Measurements from ENCODE around the gene SH3RF3. TPM values are rescaled to one million over a fixed set of nuclear protein-coding genes. Genes with fewer than 3 reads are reported as not detected.

Gene SH3RF3
- total and polyA plus RNA-seq, 5 donors = 5.7 to 8.8 (median 8.1) TPM

DNA sequence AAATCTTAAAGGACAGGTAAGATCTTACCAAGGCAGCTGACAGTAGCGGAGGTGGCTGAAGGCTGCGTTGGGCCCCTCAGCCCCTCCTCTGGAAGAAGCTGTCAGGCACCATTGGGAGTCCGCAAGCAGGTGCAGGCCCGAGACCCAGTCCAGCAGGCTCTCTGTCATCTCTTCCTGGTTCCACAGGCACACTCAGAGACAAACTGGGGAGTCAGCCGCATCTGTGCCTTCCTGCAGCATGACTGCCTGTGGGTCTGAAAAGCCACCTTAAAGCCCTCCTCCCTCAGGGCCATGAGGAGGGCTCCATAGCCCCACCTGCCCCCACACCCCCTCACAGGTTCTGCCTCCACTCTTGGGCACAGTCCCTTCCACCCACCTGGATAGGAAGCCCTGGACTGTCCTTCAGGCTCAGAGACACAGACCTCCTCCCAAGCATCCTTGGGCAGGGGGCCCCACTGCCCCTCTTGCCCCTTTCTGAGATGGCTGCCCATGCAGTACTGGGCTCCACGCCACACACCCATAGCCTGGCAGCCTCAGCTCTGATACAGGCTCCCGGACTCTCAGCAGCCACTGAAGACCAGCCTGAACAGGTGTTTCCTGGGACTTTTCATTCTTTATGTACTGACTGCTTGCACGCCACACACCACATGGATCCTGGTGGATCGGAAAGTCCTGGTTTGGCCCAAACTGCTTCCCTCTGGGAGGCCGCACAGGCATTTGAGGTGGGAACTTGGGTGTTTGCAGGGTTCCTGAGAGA, 245.0 kb downstream of the SH3RF3 start:
- WGBS = 93% methylated on average over 10 of the region's 10 CpGs
- H3K27me3 ChIP-seq (ENCODE audit: control insufficient read depth, insufficient read depth) = no peaks in the 10 kb centered on the region

GRCh38 chr2:109374548-109375130, 245.6 kb downstream of the SH3RF3 start:
- Histone ChIP-seq H3K27me3 (ENCODE audit: control insufficient read depth, insufficient read depth) (no peaks in the 10 kb centered on the region), H3K4me3 (ENCODE audit: low read length) (no peak overlapping the region), H3K9me3 (ENCODE audit: control insufficient read depth, low read length) (no peaks in the 10 kb centered on the region), H3K27ac (ENCODE audit: low read length) (no peak overlapping the region), H3K4me1 (ENCODE audit: control insufficient read depth, insufficient read depth, low read length) (no peaks in the 10 kb centered on the region)
- DNase-seq = no peak
- ATAC-seq = no peak
- WGBS = 95% methylated on average over 16 of the region's 16 CpGs
- intact Hi-C loops (cut with DNase I) = no loop called here

More for the DNA sequence above, 245.0 kb downstream of the SH3RF3 start:
- Histone ChIP-seq H3K9me3 (ENCODE audit: control insufficient read depth, low read length) (no peaks in the 10 kb centered on the region), H3K4me1 (ENCODE audit: control insufficient read depth, insufficient read depth, low read length) (no peaks in the 10 kb centered on the region), H3K27ac (ENCODE audit: low read length) (no peak overlapping the region), H3K4me3 (ENCODE audit: low read length) (no peak overlapping the region)
- intact Hi-C loops (cut with DNase I) = no loop called here
- DNase-seq (no peak), ATAC-seq (no peak)

DNA sequence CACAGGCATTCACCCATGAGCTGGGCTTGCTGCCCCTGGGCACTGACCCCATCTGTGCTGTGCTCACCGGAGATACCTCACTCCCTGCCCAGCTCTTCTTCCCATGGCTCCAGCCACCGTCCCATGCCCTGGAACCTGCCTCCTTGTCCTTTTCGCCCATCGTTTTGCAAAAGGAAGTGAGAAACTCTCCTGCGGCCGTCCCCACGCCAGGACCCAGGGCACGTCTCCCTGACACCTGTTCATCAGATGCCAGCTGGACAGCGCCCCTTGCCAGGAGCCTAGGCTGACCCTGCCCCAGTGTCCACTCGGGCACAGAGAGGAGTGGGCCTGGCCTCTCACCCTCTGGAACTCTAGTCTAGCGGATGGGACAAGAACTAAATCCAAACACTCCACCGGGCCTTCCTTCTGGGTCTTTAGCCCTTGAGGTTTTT, 246.1 kb downstream of the SH3RF3 start:
- H3K9me3 ChIP-seq (ENCODE audit: control insufficient read depth, low read length) = no peaks in the 10 kb centered on the region
- no peak overlapping the region for H3K27ac ChIP-seq (ENCODE audit: low read length)
- no peaks in the 10 kb centered on the region for H3K4me1 ChIP-seq (ENCODE audit: control insufficient read depth, insufficient read depth, low read length)
- 96% methylated on average over 12 of the region's 12 CpGs for WGBS
- no peaks in the 10 kb centered on the region for H3K27me3 ChIP-seq (ENCODE audit: control insufficient read depth, insufficient read depth)
- intact Hi-C loops (cut with DNase I) = no loop called here
- ATAC-seq (no peak), DNase-seq (no peak)
- no peak overlapping the region for H3K4me3 ChIP-seq (ENCODE audit: low read length)

- no peak overlapping the region for H3K27ac ChIP-seq (ENCODE audit: low read length)
Observed at GRCh38 chr2:109375656-109376055, 246.7 kb downstream of the SH3RF3 start.

GRCh38 chr2:109376115-109376514, 247.1 kb downstream of the SH3RF3 start:
- no peaks in the 10 kb centered on the region for H3K9me3 ChIP-seq (ENCODE audit: control insufficient read depth, low read length)
- 77% methylated on average over 7 of the region's 7 CpGs for WGBS
- H3K4me1 ChIP-seq (ENCODE audit: control insufficient read depth, insufficient read depth, low read length) = no peaks in the 10 kb centered on the region
- no peak for DNase-seq
- intact Hi-C loops (cut with DNase I) = no loop called here
- H3K4me3 ChIP-seq (ENCODE audit: low read length) = no peak overlapping the region
- H3K27ac ChIP-seq (ENCODE audit: low read length) = no peak overlapping the region
- H3K27me3 ChIP-seq (ENCODE audit: control insufficient read depth, insufficient read depth) = no peaks in the 10 kb centered on the region
- peak; percentile 17 to 86 for ATAC-seq

More at GRCh38 chr2:109375656-109376055, 246.7 kb downstream of the SH3RF3 start:
- WGBS = 98% methylated on average over 7 of the region's 7 CpGs
- intact Hi-C loops (cut with DNase I) = no loop called here
- ATAC-seq = peak; percentile 7 to 12
- no peaks in the 10 kb centered on the region for H3K4me1 ChIP-seq (ENCODE audit: control insufficient read depth, insufficient read depth, low read length)
- no peak for DNase-seq
- no peak overlapping the region for H3K4me3 ChIP-seq (ENCODE audit: low read length)
- H3K27me3 ChIP-seq (ENCODE audit: control insufficient read depth, insufficient read depth) = no peaks in the 10 kb centered on the region
- H3K9me3 ChIP-seq (ENCODE audit: control insufficient read depth, low read length) = no peaks in the 10 kb centered on the region

DNA sequence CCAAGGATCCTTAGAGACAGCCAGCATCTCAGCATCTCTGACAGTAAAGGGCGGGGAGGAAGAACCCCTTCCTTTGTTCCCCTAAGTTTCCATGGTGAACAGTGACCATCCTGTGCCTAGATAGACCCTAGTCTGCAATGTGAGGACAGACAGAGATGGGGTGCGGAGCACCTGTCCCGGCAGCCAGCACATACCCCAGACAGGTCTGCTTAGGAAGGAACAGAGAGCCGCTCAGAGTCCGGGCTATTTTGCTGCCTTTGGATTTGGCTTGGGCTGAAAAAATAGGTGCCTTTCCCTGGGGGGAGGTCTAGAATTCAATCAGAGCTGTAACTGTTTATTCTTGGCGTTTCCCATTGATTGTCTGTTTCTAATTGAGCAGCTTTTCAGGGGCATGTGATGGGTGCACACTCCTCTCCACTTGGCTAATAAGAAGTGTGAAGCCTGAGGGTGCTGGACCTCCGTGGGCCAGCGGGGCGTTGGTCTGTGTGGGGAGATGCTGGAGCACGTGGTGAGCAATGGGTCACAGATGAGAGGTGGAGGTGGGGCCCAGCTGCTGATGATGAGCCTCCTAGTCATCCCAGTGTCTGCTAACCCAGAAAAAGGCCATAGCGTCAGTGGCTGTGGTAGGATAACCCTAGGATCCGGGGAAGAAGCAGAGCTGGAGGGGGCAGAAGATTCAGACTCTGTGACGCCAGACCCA, 247.9 kb downstream of the SH3RF3 start:
- intact Hi-C loops (cut with DNase I) = no loop called here
- no peak overlapping the region for H3K27ac ChIP-seq (ENCODE audit: low read length)
- H3K4me1 ChIP-seq (ENCODE audit: control insufficient read depth, insufficient read depth, low read length) = no peaks in the 10 kb centered on the region
- 95% methylated on average over 13 of the region's 13 CpGs for WGBS
- H3K27me3 ChIP-seq (ENCODE audit: control insufficient read depth, insufficient read depth) = no peaks in the 10 kb centered on the region
- H3K9me3 ChIP-seq (ENCODE audit: control insufficient read depth, low read length) = no peaks in the 10 kb centered on the region
- ATAC-seq (no peak), DNase-seq (no peak)
- H3K4me3 ChIP-seq (ENCODE audit: low read length) = no peak overlapping the region

- WGBS = 88% methylated on average over 7 of the region's 7 CpGs
- Histone ChIP-seq H3K27ac (ENCODE audit: low read length) (no peak overlapping the region), H3K27me3 (ENCODE audit: control insufficient read depth, insufficient read depth) (no peaks in the 10 kb centered on the region), H3K4me1 (ENCODE audit: control insufficient read depth, insufficient read depth, low read length) (peaks cover 3% of the 10 kb centered on the region), H3K9me3 (ENCODE audit: control insufficient read depth, low read length) (no peaks in the 10 kb centered on the region), H3K4me3 (ENCODE audit: low read length) (no peak overlapping the region)
- intact Hi-C loops (cut with DNase I) = no loop called here
- no peak for ATAC-seq
- no peak for DNase-seq
Observed at GRCh38 chr2:109377976-109378375, 249.0 kb downstream of the SH3RF3 start.

GRCh38 chr2:109378682-109379081, 249.7 kb downstream of the SH3RF3 start:
- Histone ChIP-seq H3K27me3 (ENCODE audit: control insufficient read depth, insufficient read depth) (no peaks in the 10 kb centered on the region), H3K4me1 (ENCODE audit: control insufficient read depth, insufficient read depth, low read length) (peaks cover 6% of the 10 kb centered on the region), H3K27ac (ENCODE audit: low read length) (no peak overlapping the region), H3K9me3 (ENCODE audit: control insufficient read depth, low read length) (no peaks in the 10 kb centered on the region), H3K4me3 (ENCODE audit: low read length) (no peak overlapping the region)
- intact Hi-C loops (cut with DNase I) = no loop called here
- ATAC-seq (no peak), DNase-seq (no peak)

DNA sequence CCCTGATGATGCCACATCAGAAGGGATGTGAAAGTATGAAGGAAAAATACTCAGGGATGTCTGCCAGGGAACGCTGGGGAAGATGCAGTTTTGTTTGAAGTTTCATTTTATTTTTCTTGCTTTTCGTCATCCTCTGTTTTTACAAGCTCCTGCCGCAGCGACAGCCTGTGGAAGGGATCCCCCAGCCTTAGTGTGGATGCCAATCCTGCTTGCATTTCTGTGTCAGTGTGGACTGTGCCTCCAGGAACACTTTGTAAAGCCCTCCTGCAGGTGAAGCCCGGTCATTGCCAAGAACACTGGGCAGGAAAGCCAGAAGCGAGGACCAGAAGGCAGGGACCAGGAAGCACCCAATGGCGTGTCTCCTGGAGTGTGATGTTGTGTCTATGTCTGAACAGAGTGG, 250.5 kb downstream of the SH3RF3 start:
- WGBS = 92% methylated on average over 7 of the region's 7 CpGs
- intact Hi-C loops (cut with DNase I) = no loop called here
- Histone ChIP-seq H3K4me1 (ENCODE audit: control insufficient read depth, insufficient read depth, low read length) (peaks cover 10% of the 10 kb centered on the region), H3K4me3 (ENCODE audit: low read length) (no peak overlapping the region), H3K27me3 (ENCODE audit: control insufficient read depth, insufficient read depth) (no peaks in the 10 kb centered on the region), H3K9me3 (ENCODE audit: control insufficient read depth, low read length) (no peaks in the 10 kb centered on the region), H3K27ac (ENCODE audit: low read length) (no peak overlapping the region)
- ATAC-seq (no peak), DNase-seq (no peak)

DNA sequence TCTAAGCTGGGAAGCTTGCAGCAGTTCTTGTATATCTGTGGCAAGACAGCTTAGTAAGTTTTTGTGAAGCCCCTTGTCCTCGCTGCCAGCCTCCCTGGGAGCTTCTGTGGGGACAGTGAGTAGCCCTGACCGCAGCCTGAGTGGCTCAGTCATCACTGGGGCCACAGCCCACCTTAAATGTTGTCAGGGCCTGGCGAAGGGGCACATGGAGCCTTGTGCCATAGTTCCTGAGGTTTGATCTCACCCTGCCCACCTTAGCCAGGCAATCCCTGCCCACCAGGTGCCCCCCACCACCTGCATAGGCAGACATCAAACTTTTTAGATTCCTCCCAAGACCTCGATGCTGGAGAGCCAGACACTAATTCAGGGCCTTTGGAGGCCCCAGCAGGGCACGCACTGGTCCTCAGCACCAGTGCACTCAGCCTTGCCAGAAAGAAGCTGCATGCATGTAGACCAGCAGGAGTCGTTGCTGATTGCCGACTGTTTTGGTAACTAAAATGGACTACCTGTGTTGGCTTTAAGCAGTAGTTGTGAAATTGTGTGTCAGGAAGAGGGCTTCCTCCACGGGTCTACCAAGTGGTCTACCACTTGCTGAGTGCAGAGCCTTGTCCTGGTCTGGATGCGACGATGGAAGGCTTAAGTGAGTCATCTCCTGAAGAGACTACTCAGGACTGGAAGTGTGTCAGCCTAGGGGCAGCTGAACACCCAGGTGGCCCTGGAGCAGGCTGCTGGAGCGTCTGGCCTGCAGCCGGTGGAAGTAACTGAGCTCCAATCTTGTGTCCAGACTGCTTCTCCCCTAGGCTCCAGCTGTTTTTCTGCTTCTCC, 251.7 kb downstream of the SH3RF3 start:
- WGBS = 88% methylated on average over 12 of the region's 12 CpGs
- DNase-seq (no peak), ATAC-seq (no peak)
- intact Hi-C loops (cut with DNase I) = loop anchor here in 1 of 4 donors (10.0 kb wide), 1 partner anchor 56 kb away; no protein-coding TSS in a partner anchor
- H3K9me3 ChIP-seq (ENCODE audit: control insufficient read depth, low read length) = no peaks in the 10 kb centered on the region
- no peak overlapping the region for H3K4me3 ChIP-seq (ENCODE audit: low read length)
- peaks cover 10% of the 10 kb centered on the region for H3K4me1 ChIP-seq (ENCODE audit: control insufficient read depth, insufficient read depth, low read length)
- no peaks in the 10 kb centered on the region for H3K27me3 ChIP-seq (ENCODE audit: control insufficient read depth, insufficient read depth)
- H3K27ac ChIP-seq (ENCODE audit: low read length) = no peak overlapping the region
